GM12865 (cell line): ENCODE results near the gene SYNJ2.
"Not testable (repeated sequence)": the region's sequence is repeated elsewhere in the genome, so short reads cannot be mapped to it uniquely, and the experiment has no call there.

Source experiments
- DNase-seq: peaks from one replicate; pipeline ENCODE4 v3.0.0; 2010; ENCODE audit warnings: low read depth
- H3K4me3 ChIP-seq: 2 replicates; pipeline ENCODE4 v1.5.1; 2011; ENCODE audit warnings: mild to moderate bottlenecking, low read depth, low read length, control low read depth
- CTCF ChIP-seq: IDR thresholded peaks from 2 replicates; pipeline ENCODE4 v1.5.1; 2011; ENCODE audit warnings: low read length, control low read depth, low read depth, inconsistent platforms; ENCODE audit not compliant: insufficient read depth; ENCODE audit errors: missing control alignments

The SYNJ2 gene

GRCh38 chr6:157966589-157966977 lies 15.1 kb upstream of the SYNJ2 start:
- no peak for DNase-seq

GRCh38 chr6:157967020-157967419 lies 14.6 kb upstream of the SYNJ2 start:
- DNase-seq = no peak
- TF ChIP-seq CTCF = no peak
- H3K4me3 ChIP-seq = no peak overlapping the region

More at GRCh38 chr6:157966589-157966977, 15.1 kb upstream of the SYNJ2 start:
- no peak overlapping the region for H3K4me3 ChIP-seq
- no peak for TF ChIP-seq CTCF

GRCh38 chr6:157967486-157967885 lies 14.2 kb upstream of the SYNJ2 start:
- TF ChIP-seq CTCF = no peak
- DNase-seq = no peak
- no peak overlapping the region for H3K4me3 ChIP-seq

GRCh38 chr6:157972177-157972576 lies 9.5 kb upstream of the SYNJ2 start:
- not testable (repeated sequence) for H3K4me3 ChIP-seq, DNase-seq

- H3K4me3 ChIP-seq = no peak overlapping the region
- no peak for TF ChIP-seq CTCF
- no peak for DNase-seq
Observed at GRCh38 chr6:157974341-157974894, 7.2 kb upstream of the SYNJ2 start.

GRCh38 chr6:157974967-157975366 lies 6.7 kb upstream of the SYNJ2 start:
- H3K4me3 ChIP-seq = no peak overlapping the region
- DNase-seq = no peak
- TF ChIP-seq CTCF = no peak

DNA sequence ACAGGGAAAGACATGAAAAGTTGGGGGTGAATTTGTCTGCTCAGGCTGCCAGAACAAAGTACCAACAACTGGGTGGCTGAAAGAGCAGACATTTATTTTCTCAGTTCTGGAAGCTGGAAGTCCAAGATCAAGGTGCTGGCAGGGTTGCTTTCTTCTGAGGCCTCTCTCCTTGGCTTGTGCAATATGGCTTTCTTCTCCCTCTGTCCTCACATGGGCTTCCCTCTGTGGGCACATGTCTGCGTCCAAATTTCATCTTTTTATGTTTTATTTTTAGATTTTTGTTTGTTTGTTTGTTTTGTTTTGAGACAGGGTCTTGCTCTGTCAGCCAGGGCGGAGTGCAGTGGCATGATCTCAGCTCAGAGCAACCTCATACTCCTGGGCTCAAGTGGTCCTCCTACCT lies 6.2 kb upstream of the SYNJ2 start:
- no peak overlapping the region for H3K4me3 ChIP-seq
- TF ChIP-seq CTCF = no peak
- DNase-seq = no peak
